ENCODE results near the gene MAP3K20.

MAP3K20 gene

DNA sequence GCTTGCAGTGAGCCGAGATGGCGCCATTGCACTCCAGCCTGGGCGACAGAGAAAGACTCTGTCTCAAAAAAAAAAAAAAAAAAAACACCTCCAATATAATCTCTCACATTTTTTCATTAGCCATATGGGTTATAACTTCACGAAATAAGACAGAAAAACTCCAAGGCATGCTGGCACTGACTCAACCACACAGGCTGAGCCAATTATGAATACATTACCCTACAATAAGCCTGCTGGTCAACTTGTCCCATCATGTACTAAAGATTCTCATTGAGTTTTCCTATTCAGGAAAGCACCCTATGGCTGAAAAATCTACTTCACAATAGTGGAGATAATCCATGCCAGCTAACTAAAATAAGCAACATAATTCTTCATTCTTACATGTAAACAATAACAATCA, 12.8 kb upstream of the MAP3K20 start:
- Mint-ChIP-seq H3K36me3 (ENCODE audit: low read depth) (no peaks in the 10 kb centered on the region), H3K27me3 (ENCODE audit: low read depth, poor library complexity) (no peaks in the 10 kb centered on the region), H3K27ac (no peak overlapping the region), H3K4me1 (no peaks in the 10 kb centered on the region), H3K4me3 (no peak overlapping the region), H3K9me3 (peaks cover 10% of the 10 kb centered on the region)
- TF ChIP-seq CTCF (IDR thresholded peaks at IDR 0.05): no peak
- no peak for DNase-seq

DNA sequence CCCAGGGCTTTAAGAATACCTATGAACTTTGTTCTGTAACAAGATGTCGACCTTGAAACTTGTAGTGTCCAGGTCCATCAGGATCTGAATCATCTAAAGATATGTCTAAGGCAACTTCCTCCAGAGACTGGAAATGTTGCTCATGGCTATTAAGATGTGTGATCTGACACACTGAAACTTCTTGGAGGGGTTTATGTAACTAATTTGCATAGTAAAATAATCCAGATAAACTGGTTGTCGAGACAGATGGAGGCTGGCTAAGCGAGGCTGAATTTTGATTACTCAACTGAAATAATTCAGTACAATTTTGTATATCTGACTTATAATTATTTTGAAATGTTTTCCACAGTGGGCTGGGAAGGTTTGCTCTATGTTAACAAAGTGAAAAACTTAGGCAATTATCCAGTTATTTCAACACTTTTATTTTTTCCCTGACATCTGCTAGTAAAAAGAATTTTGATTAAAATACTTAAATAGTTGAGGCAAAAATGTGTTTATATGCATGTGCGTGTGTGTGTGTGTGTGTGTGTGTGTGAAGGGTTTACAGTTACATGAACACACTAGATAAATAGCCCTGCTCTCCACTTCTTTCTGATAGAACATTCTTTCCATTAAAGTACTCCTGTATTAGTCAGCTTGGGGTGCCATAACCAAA, 11.4 kb upstream of the MAP3K20 start:
- Mint-ChIP-seq H3K27me3 (ENCODE audit: low read depth, poor library complexity) (peaks cover 4% of the 10 kb centered on the region), H3K36me3 (ENCODE audit: low read depth) (no peaks in the 10 kb centered on the region), H3K9me3 (no peaks in the 10 kb centered on the region), H3K27ac (no peak overlapping the region), H3K4me3 (no peak overlapping the region), H3K4me1 (no peaks in the 10 kb centered on the region)
- no peak for DNase-seq
- TF ChIP-seq CTCF (IDR thresholded peaks at IDR 0.05): no peak

- no peak for DNase-seq
- TF ChIP-seq CTCF (IDR thresholded peaks at IDR 0.05): no peak
- H3K4me3 Mint-ChIP-seq: no peak overlapping the region
- no peaks in the 10 kb centered on the region for H3K4me1 Mint-ChIP-seq
- peaks cover 7% of the 10 kb centered on the region for H3K27me3 Mint-ChIP-seq (ENCODE audit: low read depth, poor library complexity)
- H3K27ac Mint-ChIP-seq: no peak overlapping the region
- H3K36me3 Mint-ChIP-seq (ENCODE audit: low read depth): no peaks in the 10 kb centered on the region
- H3K9me3 Mint-ChIP-seq: no peaks in the 10 kb centered on the region
Observed at GRCh38 chr2:173066887-173067676, 8.6 kb upstream of the MAP3K20 start.

DNA sequence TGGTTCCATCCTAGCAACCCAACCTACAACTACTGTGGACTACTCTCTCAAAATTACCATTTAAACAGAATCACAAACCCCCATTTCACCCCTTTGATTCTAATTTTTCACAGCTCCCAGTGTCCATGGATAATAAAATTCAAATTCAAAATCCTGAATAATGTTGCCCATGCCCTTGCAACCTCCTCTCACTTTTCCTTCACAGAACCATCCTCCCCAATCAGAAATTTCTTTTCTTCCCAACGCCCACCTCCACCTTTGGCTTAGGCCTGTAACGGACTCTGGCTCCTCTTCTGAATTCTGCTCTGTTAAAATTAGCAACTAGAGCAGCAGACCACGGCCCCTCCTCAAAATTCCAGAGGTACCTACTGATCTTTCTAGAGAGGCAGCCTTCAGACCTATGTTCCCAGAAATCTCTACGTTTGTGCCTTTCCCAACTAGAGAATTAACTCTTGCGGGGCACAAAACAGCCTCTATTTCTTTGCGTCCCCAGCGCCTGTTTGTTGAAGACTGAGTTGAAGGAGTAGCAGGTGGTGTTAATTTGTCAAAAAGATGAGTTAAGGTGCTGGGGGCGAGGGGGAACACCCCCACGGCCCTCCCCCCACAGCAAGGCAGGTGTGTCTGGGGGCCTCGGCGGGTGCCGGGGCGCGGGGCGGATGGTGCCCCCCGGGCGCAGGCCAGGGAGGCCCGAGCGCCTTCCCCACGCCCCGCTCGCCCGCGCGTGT, 428 bp upstream of the MAP3K20 start:
- TF ChIP-seq CTCF (IDR thresholded peaks at IDR 0.05): no peak
- H3K36me3 Mint-ChIP-seq (ENCODE audit: low read depth): peaks cover 7% of the 10 kb centered on the region

GRCh38 chr2:173076581-173077345, 1.1 kb downstream of the MAP3K20 start:
- Mint-ChIP-seq H3K9me3 (peaks cover 15% of the 10 kb centered on the region), H3K27me3 (ENCODE audit: low read depth, poor library complexity) (peaks cover 7% of the 10 kb centered on the region), H3K36me3 (ENCODE audit: low read depth) (peaks cover 22% of the 10 kb centered on the region), H3K27ac (peak overlapping the region; percentile 90), H3K4me3 (peak overlapping the region; percentile 92), H3K4me1 (peaks cover 32% of the 10 kb centered on the region)
- DNase-seq: peak; percentile 60
- no peak for TF ChIP-seq CTCF (IDR thresholded peaks at IDR 0.05)

More for the DNA sequence above, 428 bp upstream of the MAP3K20 start:
- Mint-ChIP-seq H3K4me1 (peaks cover 32% of the 10 kb centered on the region), H3K9me3 (peaks cover 2% of the 10 kb centered on the region), H3K4me3 (peak overlapping the region; percentile 86), H3K27ac (peak overlapping the region; percentile 29), H3K27me3 (ENCODE audit: low read depth, poor library complexity) (peaks cover 7% of the 10 kb centered on the region)
- no peak for DNase-seq
